PC-3 (cell line): ENCODE data around the gene ZCCHC7. TPM values are rescaled to one million over a fixed set of nuclear protein-coding genes. Genes with fewer than 3 reads are reported as not detected.

Experiments
- ATAC-seq: fragments of 200-7000 bp; cut with Tn5 transposase; 2 replicates; pipeline ENCODE4 v1.9.1; 2020; ENCODE audit warnings: mild to moderate bottlenecking, moderate library complexity
- BruUV-seq: library from RNA; stranded (reverse); fragments of 400-500 nt; replicated peaks from 2 replicates; lab custom pipeline; 2021; lab: Mats Ljungman, UMichigan
- CTCF ChIA-PET: fragments of 300-600 bp; sonication (Branson Sonifier 250); formaldehyde crosslinking; loops from one replicate; lab custom pipeline; 2022; ENCODE audit warnings: antibody characterized with exemption; lab: Charles Lee
- POLR2A ChIA-PET: fragments of 300-600 bp; sonication (Branson Sonifier 250); formaldehyde crosslinking; loops from one replicate; lab custom pipeline; 2022; ENCODE audit warnings: antibody characterized with exemption; ENCODE audit not compliant: unreplicated experiment; lab: Charles Lee
- DNase-seq: peaks from one replicate; pipeline ENCODE4 v3.0.0-alpha.2; 2015
- H2AFZ ChIP-seq: fragments of 300-600 bp; sonication (generic); 2 replicates; pipeline ENCODE4 v1.6.0; 2016; ENCODE audit warnings: antibody characterized with exemption, low read length
- H3F3A ChIP-seq: fragments of 300-600 bp; sonication (generic); one replicate; pipeline ENCODE4 v1.6.0; 2017; ENCODE audit warnings: antibody characterized with exemption, low read length, control low read depth, mild to moderate bottlenecking; ENCODE audit not compliant: unreplicated experiment
- H3K27ac ChIP-seq: fragments of 300-600 bp; sonication (generic); 2 replicates; pipeline ENCODE4 v1.5.1; 2016; ENCODE audit warnings: mild to moderate bottlenecking, low read length
- H3K27me3 ChIP-seq: fragments of 300-600 bp; sonication (generic); 2 replicates; pipeline ENCODE4 v1.6.1; 2016; ENCODE audit warnings: low read length, mixed read lengths
- H3K36me3 ChIP-seq: fragments of 300-600 bp; sonication (generic); 2 replicates; pipeline ENCODE4 v1.6.1; 2016; ENCODE audit warnings: low read depth, mixed run types, low read length, mixed read lengths
- H3K4me1 ChIP-seq: fragments of 300-600 bp; sonication (generic); 2 replicates; pipeline ENCODE4 v1.5.1; 2016; ENCODE audit warnings: low read length; ENCODE audit not compliant: insufficient read depth
- H3K4me2 ChIP-seq: fragments of 300-600 bp; sonication (generic); 2 replicates; pipeline ENCODE4 v1.6.0; 2016; ENCODE audit warnings: low read length
- H3K4me3 ChIP-seq: fragments of 300-600 bp; sonication (generic); 2 replicates; pipeline ENCODE4 v1.5.1; 2016; ENCODE audit warnings: mild to moderate bottlenecking, low read length, mixed read lengths
- H3K79me2 ChIP-seq: fragments of 300-600 bp; sonication (generic); 2 replicates; pipeline ENCODE4 v1.6.1; 2017; ENCODE audit warnings: low read length, mixed read lengths
- H3K9ac ChIP-seq: fragments of 300-600 bp; sonication (generic); 2 replicates; pipeline ENCODE4 v1.6.0; 2016; ENCODE audit warnings: mild to moderate bottlenecking, low read length
- H3K9me2 ChIP-seq: fragments of 300-600 bp; sonication (generic); replicated peaks from 2 replicates; pipeline ENCODE4 v1.6.1; 2016; ENCODE audit warnings: mixed run types, low read length, mixed read lengths
- H3K9me3 ChIP-seq: fragments of 300-600 bp; sonication (generic); 2 replicates; pipeline ENCODE4 v1.6.1; 2016; ENCODE audit warnings: low read length, mixed read lengths
- H4K20me1 ChIP-seq: fragments of 300-600 bp; sonication (generic); 2 replicates; pipeline ENCODE4 v1.6.1; 2016; ENCODE audit warnings: low read length, mixed read lengths
- CTCF ChIP-seq: fragments of 300-600 bp; sonication (generic); conservative IDR thresholded peaks from 2 replicates; pipeline ENCODE4 v1.5.1; 2017; ENCODE audit warnings: antibody characterized with exemption, low read depth, mild to moderate bottlenecking, low read length
- EZH2 ChIP-seq: fragments of 300-600 bp; sonication (generic); IDR thresholded peaks from one replicate; pipeline ENCODE4 v1.6.1; 2017; ENCODE audit warnings: antibody characterized with exemption, mild to moderate bottlenecking, low read length; ENCODE audit not compliant: unreplicated experiment
- EZH2phosphoT487 ChIP-seq: fragments of 300-600 bp; sonication (generic); IDR thresholded peaks from 2 replicates; pipeline ENCODE4 v1.6.1; 2018; ENCODE audit warnings: mild to moderate bottlenecking, antibody characterized with exemption, low read length, borderline replicate concordance
- intact Hi-C: fragments of 100-400 bp; cut with micrococcal nuclease; formaldehyde crosslinking; loops from 2 replicates; pipeline ENCODE4 v1.9.0; 2023
- total RNA-seq: library from RNA; depleted of rRNA; stranded (reverse); fragments of >200 nt; gene quantifications from 2 replicates; pipeline ENCODE4 v1.2.3, GENCODE V29; 2014

Gene ZCCHC7
- total RNA-seq, 1 experiment from 2014 or later: 6.5 TPM

GRCh38 chr9:37253377-37253937, 133.1 kb downstream of the ZCCHC7 start:
- POLR2A ChIA-PET: no interaction called here
- no peaks in the 10 kb centered on the region for H3K9me3 ChIP-seq
- intact Hi-C loops: no loop called here
- no peak overlapping the region for H3K4me2 ChIP-seq
- no peak overlapping the region for H3K4me3 ChIP-seq
- no peak overlapping the region for H3K9ac ChIP-seq
- no peaks in the 10 kb centered on the region for H3F3A ChIP-seq
- no peaks in the 10 kb centered on the region for H3K79me2 ChIP-seq
- H3K36me3 ChIP-seq: no peaks in the 10 kb centered on the region; the same call in 1 of the 2 replicates
- ATAC-seq (no peak), DNase-seq (no peak)
- no peaks in the 10 kb centered on the region for H3K4me1 ChIP-seq
- no peaks in the 10 kb centered on the region for H3K9me2 ChIP-seq
- H2AFZ ChIP-seq: no peak overlapping the region
- no TSS peak for BruUV-seq
- CTCF ChIA-PET: no interaction called here
- no peak overlapping the region for H3K27ac ChIP-seq
- no peaks in the 10 kb centered on the region for H4K20me1 ChIP-seq
- TF ChIP-seq CTCF: no peak
- no peak for TF ChIP-seq EZH2phosphoT487
- TF ChIP-seq EZH2: no peak
- no peaks in the 10 kb centered on the region for H3K27me3 ChIP-seq

- H3K4me3 ChIP-seq: no peak overlapping the region
- H3K79me2 ChIP-seq: no peaks in the 10 kb centered on the region
- no peak overlapping the region for H3K9ac ChIP-seq
- CTCF ChIA-PET: no interaction called here
- H3K27me3 ChIP-seq: no peaks in the 10 kb centered on the region
- no TSS peak for BruUV-seq
- H3K36me3 ChIP-seq: no peaks in the 10 kb centered on the region; the same call in 1 of the 2 replicates
- no peak overlapping the region for H3K4me2 ChIP-seq
- TF ChIP-seq EZH2 (no peak), CTCF (no peak), EZH2phosphoT487 (no peak)
- ATAC-seq (no peak), DNase-seq (no peak)
- H3F3A ChIP-seq: no peaks in the 10 kb centered on the region
- no peaks in the 10 kb centered on the region for H3K4me1 ChIP-seq
- no peaks in the 10 kb centered on the region for H4K20me1 ChIP-seq
- no peaks in the 10 kb centered on the region for H3K9me2 ChIP-seq
- intact Hi-C loops: no loop called here
- H2AFZ ChIP-seq: no peak overlapping the region
- no peaks in the 10 kb centered on the region for H3K9me3 ChIP-seq
- POLR2A ChIA-PET: no interaction called here
- H3K27ac ChIP-seq: no peak overlapping the region
These were observed 134.8 kb downstream of the ZCCHC7 start for GRCh38 chr9:37255187-37255586.
